T1000 (cell line): ENCODE measurements around the gene CNTRL.
A peak's percentile ranks its signal among the peaks of the same experiment; 100 is the strongest.

Source experiments
- DNase-seq: peaks from one replicate; lab custom pipeline; 2025; ENCODE audit warnings: mixed read lengths; lab: John Stamatoyannopoulos, UW

The CNTRL gene

GRCh38 chr9:121201738-121202533 is 127.2 kb downstream of the CNTRL start, which contains the start of gene RAB14:
RAB14 (minus strand) TSS chr9:121201869; CDS start chr9:121193412, 8,457 bp downstream.
- peak; percentile 97 for DNase-seq

GRCh38 chr9:121204121-121204520 is 129.4 kb downstream of the CNTRL start:
- DNase-seq: no peak

- DNase-seq: no peak
Measured at GRCh38 chr9:121204611-121205010, 129.9 kb downstream of the CNTRL start.

GRCh38 chr9:121206516-121207370 is 132.0 kb downstream of the CNTRL start:
- no peak for DNase-seq

GRCh38 chr9:121207371-121207940 is 132.7 kb downstream of the CNTRL start:
- DNase-seq: no peak

- no peak for DNase-seq
Measured at GRCh38 chr9:121210536-121210935, 135.8 kb downstream of the CNTRL start.

GRCh38 chr9:121213136-121213806 is 138.5 kb downstream of the CNTRL start:
- DNase-seq: peak; percentile 70

- DNase-seq: no peak
Measured at GRCh38 chr9:121214005-121214404, 139.2 kb downstream of the CNTRL start.

GRCh38 chr9:121216271-121216805 is 141.6 kb downstream of the CNTRL start:
- DNase-seq: no peak

GRCh38 chr9:121217609-121218292 is 143.0 kb downstream of the CNTRL start:
- DNase-seq: no peak

- no peak for DNase-seq
Measured at GRCh38 chr9:121218357-121219027, 143.7 kb downstream of the CNTRL start.

- no peak for DNase-seq
Measured at GRCh38 chr9:121219530-121219929, 144.8 kb downstream of the CNTRL start.

GRCh38 chr9:121220996-121221663 is 146.4 kb downstream of the CNTRL start:
- DNase-seq: no peak

- no peak for DNase-seq
Measured at GRCh38 chr9:121221664-121222055, 146.9 kb downstream of the CNTRL start.

- DNase-seq: no peak
Measured at GRCh38 chr9:121222524-121223171, 147.9 kb downstream of the CNTRL start.

GRCh38 chr9:121225240-121225639 is 150.5 kb downstream of the CNTRL start:
- no peak for DNase-seq

- DNase-seq: no peak
Measured at GRCh38 chr9:121226175-121226574, 151.4 kb downstream of the CNTRL start.
